HUES64 (cell line): ENCODE measurements around the gene TTC9C.

Experiments used
- H3K27ac ChIP-seq: 2 replicates; pipeline ENCODE4 v1.7.0; 2013; ENCODE audit warnings: low read depth, low read length, inconsistent platforms
- H3K27me3 ChIP-seq: 2 replicates; pipeline ENCODE4 v1.6.1; 2013; ENCODE audit warnings: mild to moderate bottlenecking, low read length; ENCODE audit not compliant: insufficient read depth
- H3K36me3 ChIP-seq: 2 replicates; pipeline ENCODE4 v1.6.1; 2013; ENCODE audit warnings: mild to moderate bottlenecking, low read length; ENCODE audit not compliant: insufficient read depth
- H3K4me1 ChIP-seq: 2 replicates; pipeline ENCODE4 v1.6.1; 2013; ENCODE audit warnings: mild to moderate bottlenecking, low read length, moderate library complexity; ENCODE audit not compliant: insufficient read depth
- H3K4me3 ChIP-seq: 2 replicates; pipeline ENCODE4 v1.5.1; 2013; ENCODE audit warnings: mild to moderate bottlenecking, low read length, moderate library complexity
- H3K9ac ChIP-seq: 2 replicates; pipeline ENCODE4 v1.6.1; 2013; ENCODE audit warnings: mild to moderate bottlenecking, low read depth, low read length
- H3K9me3 ChIP-seq: 2 replicates; pipeline ENCODE4 v1.6.1; 2013; ENCODE audit warnings: low read depth, low read length; ENCODE audit not compliant: insufficient read depth
- WGBS: fragments of 150-250, 120-280 bp; methylation state at CpG from one replicate; pipeline ENCODE4 v1.1.7; 2013; ENCODE audit warnings: missing lambda C conversion rate; 5-methylcytosine and 5-hydroxymethylcytosine counted together

Gene TTC9C

GRCh38 chr11:62712276-62712812, 15.9 kb upstream of the TTC9C start:
- Histone ChIP-seq H3K27ac (no peak overlapping the region), H3K4me3 (no peak overlapping the region)

GRCh38 chr11:62712861-62713260, 15.4 kb upstream of the TTC9C start:
- Histone ChIP-seq H3K4me1 (peaks cover 13% of the 10 kb centered on the region), H3K27ac (no peak overlapping the region), H3K9me3 (no peaks in the 10 kb centered on the region), H3K36me3 (peaks cover 76% of the 10 kb centered on the region), H3K4me3 (no peak overlapping the region), H3K9ac (no peak overlapping the region), H3K27me3 (no peaks in the 10 kb centered on the region)
- 96% methylated on average over 3 of the region's 3 CpGs for WGBS

More at GRCh38 chr11:62712276-62712812, 15.9 kb upstream of the TTC9C start:
- H3K4me1 ChIP-seq, result peaks cover 17% of the 10 kb centered on the region
- H3K27me3 ChIP-seq, result no peaks in the 10 kb centered on the region
- 95% methylated on average over 6 of the region's 6 CpGs for WGBS
- H3K9ac ChIP-seq, result no peak overlapping the region
- no peaks in the 10 kb centered on the region for H3K9me3 ChIP-seq
- peaks cover 71% of the 10 kb centered on the region for H3K36me3 ChIP-seq

GRCh38 chr11:62713343-62713742, 14.9 kb upstream of the TTC9C start:
- peaks cover 9% of the 10 kb centered on the region for H3K4me1 ChIP-seq
- H3K36me3 ChIP-seq, result peaks cover 81% of the 10 kb centered on the region
- H3K27me3 ChIP-seq, result no peaks in the 10 kb centered on the region
- WGBS, result 100% methylated on average over 1 of the region's 2 CpGs
- peak overlapping the region; percentile 12; the same call in 1 of the 2 replicates for H3K27ac ChIP-seq
- H3K4me3 ChIP-seq, result no peak overlapping the region
- H3K9ac ChIP-seq, result no peak overlapping the region
- H3K9me3 ChIP-seq, result no peaks in the 10 kb centered on the region

- Histone ChIP-seq H3K27me3 (no peaks in the 10 kb centered on the region), H3K36me3 (peaks cover 98% of the 10 kb centered on the region), H3K4me3 (no peak overlapping the region), H3K4me1 (peaks cover under 1% of the 10 kb centered on the region; the same call in 1 of the 2 replicates), H3K9ac (no peak overlapping the region), H3K9me3 (no peaks in the 10 kb centered on the region), H3K27ac (no peak overlapping the region)
- WGBS, result 95% methylated on average over 24 of the region's 24 CpGs
Observed at GRCh38 chr11:62715150-62716130, 12.8 kb upstream of the TTC9C start.

- Histone ChIP-seq H3K4me1 (no peaks in the 10 kb centered on the region), H3K27me3 (no peaks in the 10 kb centered on the region), H3K9ac (no peak overlapping the region), H3K9me3 (no peaks in the 10 kb centered on the region), H3K4me3 (no peak overlapping the region), H3K36me3 (peaks cover 98% of the 10 kb centered on the region), H3K27ac (no peak overlapping the region)
- WGBS, result 96% methylated on average over 5 of the region's 5 CpGs
Observed at GRCh38 chr11:62716206-62716605, 12.1 kb upstream of the TTC9C start.

GRCh38 chr11:62716816-62717215, 11.5 kb upstream of the TTC9C start:
- H3K9ac ChIP-seq, result no peak overlapping the region
- no peaks in the 10 kb centered on the region for H3K4me1 ChIP-seq
- peaks cover 98% of the 10 kb centered on the region for H3K36me3 ChIP-seq
- no peaks in the 10 kb centered on the region for H3K9me3 ChIP-seq
- 98% methylated on average over 10 of the region's 11 CpGs for WGBS
- no peak overlapping the region for H3K4me3 ChIP-seq
- no peaks in the 10 kb centered on the region for H3K27me3 ChIP-seq
- H3K27ac ChIP-seq, result no peak overlapping the region

- 91% methylated on average over 2 of the region's 2 CpGs for WGBS
Observed at GRCh38 chr11:62719302-62719978, 8.8 kb upstream of the TTC9C start.

GRCh38 chr11:62721994-62722393, 6.3 kb upstream of the TTC9C start:
- Histone ChIP-seq H3K9me3 (no peaks in the 10 kb centered on the region), H3K36me3 (peaks cover 80% of the 10 kb centered on the region), H3K4me3 (no peak overlapping the region), H3K27ac (no peak overlapping the region), H3K9ac (no peak overlapping the region), H3K27me3 (no peaks in the 10 kb centered on the region), H3K4me1 (peaks cover 11% of the 10 kb centered on the region)
- 96% methylated on average over 7 of the region's 7 CpGs for WGBS

More at GRCh38 chr11:62719302-62719978, 8.8 kb upstream of the TTC9C start:
- Histone ChIP-seq H3K4me3 (no peak overlapping the region), H3K27ac (no peak overlapping the region), H3K9me3 (no peaks in the 10 kb centered on the region), H3K4me1 (peaks cover under 1% of the 10 kb centered on the region; the same call in 1 of the 2 replicates), H3K27me3 (no peaks in the 10 kb centered on the region), H3K9ac (no peak overlapping the region), H3K36me3 (peaks cover 99% of the 10 kb centered on the region)

GRCh38 chr11:62724171-62724570, 4.1 kb upstream of the TTC9C start:
- Histone ChIP-seq H3K9me3 (no peaks in the 10 kb centered on the region), H3K27ac (no peak overlapping the region), H3K36me3 (peaks cover 58% of the 10 kb centered on the region), H3K4me3 (0 out of 2 replicates have a peak overlapping the region, but pooled peaks have one; percentile 99), H3K27me3 (no peaks in the 10 kb centered on the region), H3K9ac (no peak overlapping the region), H3K4me1 (peaks cover 11% of the 10 kb centered on the region)
- WGBS, result 84% methylated on average over 8 of the region's 8 CpGs

- Histone ChIP-seq H3K27me3 (no peaks in the 10 kb centered on the region), H3K36me3 (peaks cover 47% of the 10 kb centered on the region), H3K9ac (peak overlapping the region; percentile 93), H3K4me1 (peaks cover 15% of the 10 kb centered on the region), H3K27ac (no peak overlapping the region; the same call in 1 of the 2 replicates), H3K4me3 (peak overlapping the region; percentile 99), H3K9me3 (no peaks in the 10 kb centered on the region)
- 4% methylated on average over 7 of the region's 7 CpGs for WGBS
Observed at GRCh38 chr11:62725646-62726045, 2.6 kb upstream of the TTC9C start.
